NCI-H146 treated with DMSO at 0.1 percent for 48 hours (cell line): ENCODE data around the gene UBXN11.
"Not testable (repeated sequence)": the region's sequence is repeated elsewhere in the genome, so short reads cannot be mapped to it uniquely, and the experiment has no call there.

Experiments used
- DNase-seq: peaks from one replicate; lab custom pipeline; 2025; ENCODE audit not compliant: unreplicated experiment; lab: John Stamatoyannopoulos, UW

Gene UBXN11

DNA sequence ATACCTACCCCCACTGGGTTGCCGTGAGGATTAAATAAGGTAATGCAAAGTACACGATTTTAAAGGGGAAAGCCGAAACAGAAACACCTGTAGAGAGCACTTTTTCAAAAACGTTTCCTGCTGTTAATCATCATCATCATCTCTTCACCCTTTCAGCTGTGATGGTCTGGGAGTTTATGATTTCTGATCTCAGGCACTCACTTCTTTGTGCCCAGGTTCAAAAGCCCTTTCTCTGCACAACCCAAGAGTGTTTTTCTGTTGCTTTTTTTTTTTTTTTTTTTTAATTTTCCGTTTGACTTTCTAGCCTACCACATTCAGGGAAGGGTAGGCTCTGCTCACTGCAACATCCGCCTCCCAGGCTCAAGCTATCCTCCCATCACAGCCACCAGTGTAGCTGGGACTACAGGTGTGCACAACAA is 936 bp upstream of the UBXN11 start:
- DNase-seq: no peak

DNA sequence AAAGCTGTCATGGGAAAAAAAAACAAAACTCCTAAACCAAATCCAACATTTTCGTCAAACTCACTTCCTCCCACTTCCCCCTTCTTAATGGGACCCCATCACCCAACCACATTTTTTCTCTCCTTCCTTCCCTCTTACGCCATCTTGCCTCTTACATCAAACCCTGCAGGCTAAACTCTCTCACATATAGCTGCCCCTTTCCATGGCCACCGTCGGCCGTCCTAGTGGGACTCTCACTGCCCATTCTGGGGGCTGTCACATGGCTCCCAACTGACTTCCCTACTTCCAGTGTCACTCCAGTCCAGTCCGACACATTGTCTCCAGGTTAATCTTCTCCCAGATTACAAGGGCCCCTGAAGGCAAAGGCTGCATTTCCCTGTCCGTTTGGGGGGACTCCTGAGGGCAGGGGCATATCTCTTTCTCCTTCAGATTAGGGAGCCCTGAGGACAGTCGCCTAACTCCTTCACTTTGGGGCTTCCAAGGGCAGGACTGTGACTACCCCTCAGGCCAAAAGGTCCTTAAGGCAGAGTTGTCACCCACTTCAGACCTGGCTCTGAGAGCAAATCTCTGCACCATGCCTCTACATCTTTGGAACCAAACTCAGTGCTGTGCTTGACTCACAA is 658 bp downstream of the UBXN11 start:
- DNase-seq: no peak

DNA sequence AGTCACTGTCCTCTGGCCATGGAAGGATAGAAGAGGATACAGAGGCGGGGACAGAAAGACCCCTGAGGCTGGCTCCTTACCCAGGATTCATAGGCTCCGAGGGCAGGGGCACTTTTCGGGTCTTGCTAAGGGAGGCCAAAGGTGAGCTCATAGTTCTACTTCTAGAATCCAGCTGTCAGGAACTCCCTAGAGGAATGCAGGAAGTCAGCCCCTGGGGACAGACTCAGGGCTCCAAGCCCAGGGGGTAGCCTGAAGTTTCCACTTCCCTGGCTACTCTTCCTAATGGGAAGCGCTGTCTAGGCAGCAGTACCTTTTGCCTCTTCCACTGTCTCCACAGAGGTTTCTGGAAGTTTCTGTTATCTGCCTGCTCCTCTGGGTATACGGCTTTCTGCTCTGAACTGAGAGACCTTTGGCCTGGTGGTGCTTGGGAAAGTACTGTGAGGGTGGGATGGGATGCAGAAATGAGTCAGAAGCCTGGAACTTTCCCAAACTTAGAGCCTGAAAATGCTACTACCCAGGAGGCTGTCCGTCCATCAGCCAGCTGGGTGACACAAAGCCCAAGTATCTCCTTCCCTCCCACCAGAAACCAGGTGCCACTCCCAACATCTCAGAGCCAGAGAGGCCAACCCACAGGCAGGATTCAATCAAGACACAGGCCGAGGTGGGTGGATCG is 3.6 kb downstream of the UBXN11 start:
- no peak for DNase-seq

DNA sequence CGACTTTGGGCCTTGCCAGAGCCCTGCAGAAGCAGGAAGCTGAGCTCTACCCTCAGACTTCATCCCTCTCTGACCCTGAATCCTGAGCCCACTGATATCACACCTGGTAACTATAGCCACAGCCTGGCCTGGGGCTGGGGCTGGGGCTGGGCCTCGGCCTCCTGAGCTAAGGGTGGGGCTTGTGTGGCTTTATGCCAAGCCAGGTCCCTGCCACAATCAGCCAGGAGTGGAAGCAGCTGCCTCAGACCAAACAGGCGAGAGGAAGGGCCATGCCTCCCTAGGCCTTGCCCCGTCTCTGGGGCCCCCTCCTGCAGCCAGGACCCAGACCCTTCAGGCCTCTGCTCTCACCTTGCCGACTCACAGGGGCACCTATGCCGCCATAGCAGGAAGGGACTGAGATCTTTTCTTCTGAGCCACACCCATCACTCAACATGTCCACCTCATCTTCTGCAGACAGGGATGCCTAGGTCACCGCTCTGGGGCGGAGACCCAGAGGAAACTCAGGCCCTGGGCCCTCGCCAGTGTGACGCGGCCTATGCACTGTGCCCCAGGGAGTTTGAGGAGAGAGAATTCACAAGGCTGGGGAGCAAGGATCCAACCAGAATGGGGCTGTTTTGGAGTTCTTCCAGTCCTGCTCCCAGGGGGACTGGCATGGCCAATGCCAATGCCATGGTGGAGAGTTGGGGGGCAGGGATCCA is 5.7 kb downstream of the UBXN11 start:
- no peak for DNase-seq

DNA sequence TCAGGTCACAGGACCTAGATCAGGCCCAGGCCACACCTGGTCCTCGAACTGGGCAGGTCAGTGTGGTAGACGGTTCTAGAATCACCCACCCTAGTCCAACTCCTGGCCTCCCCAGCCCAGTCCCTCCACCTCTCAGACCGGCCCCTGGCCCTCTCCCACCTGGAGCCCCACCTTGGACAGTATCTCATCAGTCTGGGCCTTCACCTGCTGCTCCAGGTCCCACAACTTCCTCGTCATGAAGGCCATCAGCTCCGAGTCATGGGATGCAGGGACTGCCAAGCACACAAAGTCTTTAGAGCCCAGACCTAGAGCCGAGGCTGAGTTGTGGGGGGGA is 8.7 kb downstream of the UBXN11 start:
- DNase-seq: no peak

DNA sequence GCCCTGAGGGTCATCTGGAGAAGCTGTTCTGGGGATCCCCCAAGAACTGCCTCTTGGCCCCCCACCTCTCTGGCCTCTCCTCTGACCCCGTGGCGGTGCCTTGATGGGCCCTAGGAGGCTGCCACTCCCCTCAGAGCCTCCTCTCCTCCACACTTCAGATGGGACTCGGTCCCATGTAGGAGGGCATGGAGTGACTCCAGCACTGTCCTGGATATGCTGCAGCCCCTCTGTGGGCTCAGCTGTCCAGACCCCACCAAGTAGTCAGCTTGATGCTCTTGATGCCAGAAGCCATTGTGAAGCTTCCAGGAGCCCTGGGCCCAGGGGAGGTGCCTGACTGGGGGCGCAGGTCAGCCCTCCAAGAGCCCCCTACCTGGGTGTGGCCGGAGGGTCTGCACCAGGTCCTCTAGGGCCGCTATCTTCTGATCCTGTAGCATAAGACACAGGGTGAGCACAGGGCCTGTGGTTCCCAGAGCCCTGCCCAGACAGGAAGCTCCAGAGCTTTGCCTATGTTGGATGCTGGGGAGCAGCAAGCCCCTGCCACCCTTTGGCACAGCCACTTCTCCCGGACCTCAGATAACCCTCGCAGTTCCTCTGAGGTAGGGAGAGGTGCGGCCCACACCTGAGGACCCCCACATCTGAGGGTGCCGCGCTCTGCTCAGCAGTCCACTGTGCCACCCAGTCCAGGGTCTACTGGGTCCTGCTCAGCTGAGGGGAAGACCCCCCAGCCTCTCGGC is 9.2 kb downstream of the UBXN11 start:
- DNase-seq: no peak

DNA sequence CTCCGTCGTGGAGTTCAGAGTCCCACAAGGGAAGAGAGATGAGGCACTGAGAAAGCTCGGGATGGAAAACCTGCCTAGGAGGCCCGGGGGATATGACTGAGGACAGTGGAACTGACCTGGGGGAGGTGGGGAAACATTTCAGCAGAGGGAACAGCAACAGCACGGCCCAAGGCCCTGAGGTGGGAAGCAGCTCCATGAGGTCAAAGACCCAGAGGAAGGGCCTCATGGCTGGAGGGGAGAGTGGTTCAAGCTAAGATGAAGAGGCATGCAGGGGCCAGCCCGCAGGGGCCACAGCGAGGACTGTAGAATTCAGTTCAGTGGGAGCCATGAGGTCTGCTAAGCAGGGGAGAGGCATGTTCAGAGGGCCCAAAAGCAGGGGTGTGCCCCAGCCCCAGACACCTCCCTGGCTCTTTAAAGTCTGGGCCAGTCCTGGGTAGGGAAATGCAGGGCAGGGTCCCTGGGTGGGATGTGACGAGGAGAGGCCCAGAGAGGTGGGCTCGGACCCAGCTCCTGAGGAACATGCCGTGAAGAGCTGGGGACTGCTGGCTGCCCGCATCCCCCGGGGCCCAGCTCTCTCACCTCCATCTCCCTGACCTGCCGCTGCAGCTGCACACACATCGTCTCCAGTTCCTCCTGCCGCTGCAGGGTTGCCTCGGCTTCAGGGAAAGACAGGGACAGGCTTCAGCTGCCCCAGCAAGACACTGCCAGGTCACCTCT is 9.9 kb downstream of the UBXN11 start:
- DNase-seq: no peak

DNA sequence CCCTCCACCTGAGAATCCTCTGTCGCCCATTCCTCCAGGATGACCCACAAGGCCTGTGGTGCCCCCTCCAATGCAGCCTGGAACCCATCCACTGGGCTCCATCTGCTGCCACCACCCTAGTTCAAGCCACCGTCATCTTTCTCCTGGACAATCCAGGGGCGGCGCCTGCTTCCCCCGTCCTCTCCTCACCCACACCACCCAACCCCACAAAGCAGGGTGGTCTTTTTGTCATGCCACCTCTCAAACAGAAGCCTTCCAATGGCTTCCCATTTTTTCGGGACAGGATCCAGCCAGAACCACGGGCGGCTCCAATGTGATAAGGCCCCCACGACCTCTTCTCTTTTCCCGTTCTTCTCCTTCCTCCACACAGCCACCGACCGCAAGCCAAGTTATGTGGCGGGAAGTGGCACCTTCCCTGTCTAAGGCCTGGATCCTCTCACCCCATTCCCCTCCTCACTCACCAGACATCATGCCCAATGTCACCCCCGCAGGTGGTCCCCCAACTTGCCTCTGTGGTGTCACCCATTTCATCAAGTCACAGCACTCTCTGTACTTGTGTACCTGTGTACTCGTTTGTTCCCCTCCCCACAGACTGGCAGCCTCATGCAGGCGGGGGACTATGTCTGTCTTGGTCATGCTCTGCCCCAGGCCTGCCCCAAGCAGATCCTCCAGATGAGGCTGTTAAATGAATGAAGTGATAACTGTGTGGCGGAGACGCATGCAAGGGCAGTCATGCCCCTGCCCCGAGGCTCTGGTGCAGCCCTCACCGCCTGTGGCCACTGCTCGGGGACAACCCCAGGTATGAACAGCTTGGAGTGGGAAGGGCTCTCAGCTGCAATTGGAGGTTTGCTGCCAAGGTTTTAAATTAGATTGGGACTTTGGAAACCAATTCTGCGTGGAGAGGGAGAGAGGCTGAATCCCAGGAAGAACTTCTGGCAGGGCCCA is 11.0 kb downstream of the UBXN11 start:
- DNase-seq: no peak

DNA sequence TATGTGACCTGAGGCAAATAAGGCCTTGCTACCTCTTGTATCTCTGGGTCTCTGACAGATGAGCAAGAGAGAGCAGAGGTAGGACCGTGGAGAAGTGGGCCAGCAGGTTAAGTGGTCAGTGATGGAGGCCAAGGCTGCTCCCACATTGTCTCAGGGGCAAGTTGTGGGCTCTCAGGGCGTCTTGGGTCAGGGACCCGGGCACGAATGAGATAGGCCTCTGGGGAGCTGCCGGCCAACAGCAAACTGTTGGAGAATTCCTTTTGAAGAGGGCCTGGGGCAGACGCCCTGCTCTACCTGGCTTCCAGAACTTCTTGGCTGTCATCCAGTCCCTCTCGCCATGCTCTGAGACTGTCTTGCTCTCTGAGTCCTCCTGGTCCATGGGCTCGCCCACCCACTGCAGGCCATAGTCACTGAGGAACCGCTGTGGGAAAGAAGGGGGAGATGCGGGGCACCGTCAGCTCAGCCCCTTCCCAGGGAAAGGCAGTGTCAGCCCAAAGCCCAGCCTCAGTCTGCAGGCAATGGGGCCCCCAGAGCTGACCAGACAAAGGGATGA is 12.4 kb downstream of the UBXN11 start:
- no peak for DNase-seq

DNA sequence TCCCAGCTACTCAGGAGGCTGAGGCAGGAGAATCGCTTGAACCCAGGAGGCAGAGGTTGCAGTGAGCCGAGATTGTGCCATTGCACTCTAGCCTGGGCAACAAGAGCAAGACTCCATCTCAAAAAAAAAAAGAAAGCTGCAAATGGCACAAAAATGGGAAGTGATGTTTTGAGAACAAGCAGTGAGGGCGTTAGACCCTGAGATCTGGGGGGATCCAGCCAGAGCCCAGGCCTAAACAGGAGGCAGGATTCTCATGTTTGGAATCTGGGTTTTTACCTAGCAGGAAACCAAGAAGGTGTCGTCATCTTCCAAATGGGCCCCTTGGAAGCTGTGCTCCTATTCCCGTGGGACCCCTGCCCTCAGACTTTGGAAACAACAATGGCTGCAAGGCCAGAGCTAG is 13.7 kb downstream of the UBXN11 start:
- not testable (repeated sequence) for DNase-seq

DNA sequence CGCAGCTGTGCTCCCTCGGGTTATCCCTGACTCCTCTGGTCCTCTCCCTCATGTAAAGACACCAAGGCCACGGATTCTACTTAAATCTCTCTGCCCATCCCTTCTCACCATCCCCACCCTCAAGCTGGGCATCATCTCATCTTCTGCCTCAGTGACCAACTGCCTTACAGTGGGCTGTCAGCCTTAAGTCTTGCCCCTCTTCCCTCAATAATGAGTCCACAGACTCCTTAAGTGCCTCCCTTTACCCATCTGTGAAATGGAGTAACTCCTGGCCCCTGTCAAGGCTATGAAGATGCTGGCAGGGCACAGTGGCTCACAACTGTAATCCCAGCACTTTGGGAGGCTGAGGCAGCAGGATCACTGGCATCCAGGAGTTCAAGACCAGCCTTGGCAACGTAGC is 14.5 kb downstream of the UBXN11 start:
- DNase-seq: no peak

DNA sequence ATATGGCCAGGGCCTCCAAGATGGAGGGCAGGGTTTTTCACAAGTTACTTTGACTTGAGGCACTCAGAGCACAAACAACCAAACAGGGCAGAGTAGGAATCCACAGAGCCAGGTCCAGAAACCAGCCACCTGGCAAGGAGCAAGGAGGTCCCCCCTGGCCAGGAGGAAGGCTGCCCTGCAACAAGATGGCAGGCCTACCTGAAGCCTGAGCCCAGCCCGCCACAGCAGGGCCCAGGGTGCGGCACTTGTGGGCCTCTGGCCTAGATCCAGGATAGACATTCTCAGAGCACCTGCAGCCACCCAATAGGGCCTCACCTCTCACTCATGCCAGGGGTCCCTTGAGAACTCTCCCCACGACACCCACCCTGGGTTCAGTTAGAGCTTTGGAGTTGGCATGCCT is 15.0 kb downstream of the UBXN11 start:
- DNase-seq: no peak

DNA sequence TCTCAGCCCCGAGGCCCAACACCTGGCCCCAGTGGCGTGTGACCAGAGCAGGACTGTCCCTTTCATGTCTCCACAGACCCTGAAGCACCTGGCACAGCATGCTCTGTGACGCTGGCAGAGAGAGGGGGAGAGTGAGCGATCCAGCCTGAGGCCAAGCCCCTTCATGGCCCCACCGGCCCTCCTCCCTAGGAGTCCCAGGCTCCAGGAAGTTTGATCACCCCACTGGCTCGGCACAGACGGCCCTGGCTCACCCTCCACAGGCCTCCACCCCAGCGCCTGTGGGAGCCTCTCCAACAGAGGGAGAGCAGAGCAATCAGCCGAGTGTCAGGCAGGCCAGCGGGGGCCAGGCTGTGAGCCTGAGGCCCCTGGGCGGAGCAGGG is 15.6 kb downstream of the UBXN11 start:
- no peak for DNase-seq

DNA sequence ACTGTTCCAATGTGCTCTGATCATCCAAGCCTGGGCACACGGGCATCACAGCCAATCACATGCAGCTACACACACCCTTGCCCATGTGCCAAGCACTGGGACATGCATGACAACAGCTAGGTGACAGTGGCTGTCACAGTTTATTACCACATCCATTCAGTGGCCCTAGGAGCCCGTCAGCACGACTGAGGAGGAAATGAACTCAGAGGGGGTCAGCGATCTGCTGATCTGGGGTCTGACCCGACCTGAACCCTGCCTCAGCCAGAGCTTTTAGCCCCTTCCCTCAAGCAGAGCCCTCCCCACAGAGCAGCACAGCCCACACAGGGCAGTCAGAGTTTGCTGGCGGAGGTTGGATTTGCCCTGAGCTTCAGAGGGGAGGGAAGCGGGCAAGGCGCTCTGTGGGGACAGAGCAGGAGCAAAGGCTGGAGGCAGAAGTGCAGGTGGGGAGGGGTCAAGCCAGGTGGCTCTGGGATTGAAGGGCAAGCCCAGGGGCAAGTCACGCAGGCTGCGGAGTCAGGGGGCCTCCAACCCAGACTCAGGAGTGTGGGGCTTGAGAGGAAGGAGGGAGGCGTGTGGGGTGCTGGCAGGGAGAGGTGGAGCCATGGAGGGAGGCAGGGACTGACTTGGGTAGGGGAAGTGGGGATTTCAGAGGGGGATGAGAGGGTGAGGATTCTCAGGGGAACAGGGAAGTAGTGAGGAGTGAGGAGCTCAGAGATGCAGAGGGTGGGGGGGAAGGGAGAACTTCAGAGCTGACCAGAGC is 16.1 kb downstream of the UBXN11 start:
- no peak for DNase-seq

DNA sequence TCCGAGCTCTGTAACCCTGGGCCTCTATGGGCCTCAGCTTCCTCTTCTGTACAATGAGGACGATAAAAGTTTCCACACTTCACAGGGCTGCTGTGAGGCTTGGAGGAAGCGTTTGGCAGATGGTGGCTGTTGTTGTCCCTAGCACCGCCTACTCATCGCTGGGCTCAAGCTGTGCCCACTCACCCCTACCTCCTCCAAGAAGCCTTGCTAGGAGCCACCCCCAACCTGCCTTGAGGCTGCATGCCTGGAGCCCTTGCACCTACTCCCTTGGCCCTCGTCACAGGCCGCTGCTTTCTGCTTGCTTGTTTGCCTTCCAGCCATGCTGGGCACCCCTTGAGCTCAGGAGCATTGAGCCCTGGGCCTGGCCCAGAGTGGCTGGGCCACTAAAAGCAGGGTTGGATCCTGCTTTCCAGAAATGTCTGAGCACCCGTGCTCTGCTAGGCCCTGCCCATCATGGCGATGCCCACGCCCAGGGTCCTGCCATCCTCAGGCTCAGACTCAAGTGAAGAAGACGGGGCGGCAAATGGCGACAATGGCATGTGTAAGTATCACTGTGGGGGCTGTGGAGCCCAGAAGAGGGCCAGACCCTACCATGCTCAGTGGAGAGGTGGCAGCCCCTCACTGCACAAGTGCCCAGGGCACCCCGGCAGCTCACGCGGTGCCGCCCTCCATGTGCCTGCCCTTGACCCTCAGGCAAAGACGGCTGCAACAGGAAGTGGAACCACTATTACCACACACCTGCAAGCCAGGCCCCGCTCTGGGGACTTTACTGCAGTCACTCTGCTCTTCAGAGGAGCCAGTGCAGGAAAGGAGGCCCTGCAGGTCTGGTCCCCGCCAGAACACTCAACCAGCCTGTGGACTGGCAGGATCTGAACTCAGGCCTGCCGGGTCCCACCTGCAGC is 17.0 kb downstream of the UBXN11 start:
- no peak for DNase-seq

DNA sequence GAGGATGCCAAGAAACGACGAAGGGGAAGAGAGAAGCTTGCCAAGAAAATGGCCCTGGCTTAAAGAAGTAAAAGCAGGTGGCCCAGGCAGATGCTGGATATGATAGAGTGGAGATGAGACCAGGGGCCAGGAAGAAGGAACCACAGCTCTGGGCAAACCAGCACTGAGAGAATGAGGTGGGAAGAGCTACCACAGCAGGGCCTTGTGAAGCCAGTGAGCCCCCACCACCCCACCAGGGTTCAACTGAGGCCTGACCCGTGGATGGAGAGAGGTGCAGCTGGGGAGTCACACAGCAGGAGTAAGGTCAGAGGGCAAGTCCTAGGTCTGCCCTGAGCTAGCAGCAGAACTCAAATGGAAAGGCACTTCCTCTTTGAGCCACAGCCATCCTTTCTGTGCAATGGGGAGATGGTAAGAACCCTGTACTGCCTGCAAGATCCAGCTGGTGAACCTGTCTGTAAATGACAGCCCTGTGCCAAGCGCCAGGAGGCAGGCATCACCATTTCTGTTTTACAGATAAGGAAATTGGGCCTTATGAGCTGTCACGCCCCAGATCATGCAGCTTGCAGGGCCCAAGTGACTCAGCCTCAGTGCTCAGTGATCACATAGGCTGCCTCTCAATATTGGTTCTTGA is 18.0 kb downstream of the UBXN11 start:
- DNase-seq: no peak

DNA sequence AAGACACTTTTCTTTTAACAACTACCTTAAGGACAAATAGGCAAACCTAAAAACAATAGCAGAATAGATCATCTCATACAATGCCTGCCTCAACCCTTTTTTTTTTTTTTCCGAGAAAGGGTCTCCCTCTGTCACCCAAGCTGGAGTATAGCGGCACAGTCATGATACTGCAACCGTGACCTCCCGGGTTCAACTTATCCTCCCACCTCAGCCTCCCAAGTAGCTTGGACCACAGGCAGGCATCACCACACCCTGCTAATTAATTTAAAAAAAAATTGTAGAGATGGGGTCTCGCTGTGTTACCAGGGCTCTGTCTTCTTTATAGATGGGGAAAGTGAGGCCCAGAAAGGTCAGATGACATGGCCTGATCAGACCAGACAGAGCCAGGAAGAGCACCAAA is 18.6 kb downstream of the UBXN11 start:
- no peak for DNase-seq
